Measurements from ENCODE around the gene MAP3K10.

Gene MAP3K10

GRCh38 chr19:40174092-40174491 is 17.1 kb upstream of the MAP3K10 start:
- no peak for DNase-seq (ENCODE audit: low read depth)

- no peak for DNase-seq (ENCODE audit: low read depth)
Measured at GRCh38 chr19:40175820-40176219, 15.4 kb upstream of the MAP3K10 start.

GRCh38 chr19:40177286-40178070 is 13.7 kb upstream of the MAP3K10 start:
- DNase-seq (ENCODE audit: low read depth) = no peak

GRCh38 chr19:40178756-40179155 is 12.5 kb upstream of the MAP3K10 start:
- DNase-seq (ENCODE audit: low read depth) = no peak

DNA sequence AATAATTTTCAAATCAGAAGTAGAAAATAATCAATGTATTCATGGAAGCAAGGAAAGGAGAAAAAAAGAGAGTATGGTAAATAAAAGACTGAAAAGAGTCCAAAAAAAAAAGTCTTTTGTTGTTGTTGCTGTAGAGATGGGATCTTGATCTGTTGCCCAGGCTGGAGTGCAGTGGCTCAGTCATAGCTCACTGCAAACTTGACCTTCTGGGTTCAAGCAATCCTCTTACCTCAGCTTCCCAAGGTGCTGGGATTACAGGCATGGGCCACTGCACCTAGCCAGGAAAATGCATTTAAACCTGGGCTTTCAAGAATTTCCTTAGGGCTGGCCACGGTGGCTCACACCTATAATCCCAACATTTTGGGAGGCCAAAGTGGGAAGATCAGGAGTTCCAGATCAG is 7.0 kb upstream of the MAP3K10 start:
- no peak for DNase-seq (ENCODE audit: low read depth)

GRCh38 chr19:40191836-40192646 is 815 bp downstream of the MAP3K10 start:
- DNase-seq (ENCODE audit: low read depth) = no peak

GRCh38 chr19:40192758-40193586 is 1.7 kb downstream of the MAP3K10 start:
- no peak for DNase-seq (ENCODE audit: low read depth)

DNA sequence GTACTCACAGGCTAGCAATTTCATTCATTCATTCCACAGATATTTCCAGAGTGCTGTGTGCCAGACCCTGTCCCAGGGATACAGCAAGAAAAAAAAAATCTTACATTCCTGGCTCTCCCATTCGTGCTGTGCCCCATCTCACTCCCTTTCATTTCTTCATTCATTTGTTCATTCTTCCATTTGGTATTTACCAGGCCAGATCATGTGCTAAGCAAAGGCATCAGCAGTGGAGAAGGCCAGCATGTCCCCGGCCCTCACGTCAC is 2.3 kb downstream of the MAP3K10 start:
- no peak for DNase-seq (ENCODE audit: low read depth)

GRCh38 chr19:40198272-40198990 is 7.2 kb downstream of the MAP3K10 start:
- DNase-seq (ENCODE audit: low read depth) = no peak

DNA sequence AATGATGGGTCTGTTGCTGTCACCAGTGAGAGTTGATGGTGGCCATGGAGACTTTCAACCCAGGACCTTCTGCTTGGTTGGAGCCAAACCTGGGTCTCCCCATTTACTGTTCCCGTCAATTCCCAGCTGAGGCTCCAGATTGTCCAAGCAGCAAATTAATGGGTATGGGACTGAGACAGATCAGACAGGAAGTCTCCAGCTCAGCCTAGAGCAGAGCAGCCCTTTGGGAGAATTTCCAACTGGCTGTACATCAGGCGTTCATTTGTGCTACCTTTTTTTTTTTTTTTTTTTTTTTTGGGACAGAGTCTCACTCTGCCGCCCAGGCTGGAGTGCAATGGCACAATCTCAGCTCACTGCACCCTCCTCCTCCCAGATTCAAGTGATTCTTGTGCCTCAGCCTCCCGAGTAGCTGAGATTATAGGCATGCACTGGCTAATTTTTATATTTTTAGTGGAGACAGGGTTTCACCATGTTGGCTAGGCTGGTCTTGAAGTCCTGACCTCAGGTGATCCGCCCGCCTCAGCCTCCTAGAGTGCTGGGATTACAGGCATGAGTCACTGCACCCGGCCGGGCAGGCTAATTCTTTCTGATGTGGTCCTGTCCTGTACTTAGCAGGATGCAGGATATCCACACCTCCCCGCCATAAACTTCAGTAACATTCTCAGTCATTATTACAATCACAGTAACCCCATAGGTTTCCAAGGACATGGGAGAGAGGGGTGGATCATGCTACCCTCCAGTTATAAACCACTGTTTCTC is 9.3 kb downstream of the MAP3K10 start:
- DNase-seq (ENCODE audit: low read depth) = no peak

DNA sequence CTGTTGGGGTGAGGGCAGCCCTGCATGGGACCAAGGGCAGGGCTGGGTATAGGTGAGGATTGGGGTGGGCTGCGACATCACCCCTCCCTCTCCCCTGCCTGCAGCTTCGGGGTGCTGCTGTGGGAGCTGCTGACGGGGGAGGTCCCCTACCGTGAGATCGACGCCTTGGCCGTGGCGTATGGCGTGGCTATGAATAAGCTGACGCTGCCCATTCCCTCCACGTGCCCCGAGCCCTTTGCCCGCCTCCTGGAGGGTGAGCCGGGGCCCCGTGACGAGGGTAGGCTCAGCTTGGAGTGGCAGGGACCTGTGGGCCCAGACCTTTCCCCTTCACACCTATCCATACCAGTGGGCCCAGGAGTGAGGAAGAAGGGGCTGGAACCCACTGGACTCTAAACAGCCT is 13.2 kb downstream of the MAP3K10 start:
- no peak for DNase-seq (ENCODE audit: low read depth)

DNA sequence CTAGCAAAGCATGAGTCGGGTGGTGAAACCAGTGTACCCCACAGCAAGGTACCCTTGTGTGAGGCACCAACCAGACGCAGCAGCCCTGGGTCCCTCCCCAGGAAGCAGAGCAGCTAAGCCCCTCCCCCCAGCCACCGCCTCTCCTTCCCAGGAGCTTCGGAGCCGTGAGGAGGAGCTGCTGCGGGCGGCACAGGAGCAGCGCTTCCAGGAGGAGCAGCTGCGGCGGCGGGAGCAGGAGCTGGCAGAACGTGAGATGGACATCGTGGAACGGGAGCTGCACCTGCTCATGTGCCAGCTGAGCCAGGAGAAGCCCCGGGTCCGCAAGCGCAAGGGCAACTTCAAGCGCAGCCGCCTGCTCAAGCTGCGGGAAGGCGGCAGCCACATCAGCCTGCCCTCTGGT is 14.5 kb downstream of the MAP3K10 start:
- DNase-seq (ENCODE audit: low read depth) = no peak

- DNase-seq (ENCODE audit: low read depth) = no peak
Measured at GRCh38 chr19:40208602-40209001, 17.4 kb downstream of the MAP3K10 start.

DNA sequence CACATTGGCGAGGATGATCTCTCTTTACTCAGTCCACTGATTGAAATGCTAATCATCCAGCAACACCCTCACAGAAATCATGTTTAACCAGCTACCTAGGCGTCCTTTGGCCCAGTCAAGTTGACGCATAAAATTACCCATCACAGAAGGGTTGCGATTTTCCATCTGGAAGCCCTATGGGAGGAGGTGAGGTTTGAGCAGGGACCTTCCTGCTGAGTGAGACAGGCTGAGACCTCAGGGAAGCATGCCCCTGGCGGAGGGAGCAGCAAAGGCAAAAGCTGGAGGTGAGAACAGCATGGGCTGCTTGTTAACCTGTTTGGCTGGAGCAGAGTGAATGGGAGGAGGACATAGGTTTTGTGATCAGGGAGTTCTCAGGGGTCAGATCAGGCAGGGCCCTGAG is 19.7 kb downstream of the MAP3K10 start:
- no peak for DNase-seq (ENCODE audit: low read depth)

- no peak for DNase-seq (ENCODE audit: low read depth)
Measured at GRCh38 chr19:40213251-40213829, 22.1 kb downstream of the MAP3K10 start.

GRCh38 chr19:40213882-40214570 is 22.8 kb downstream of the MAP3K10 start:
- no peak for DNase-seq (ENCODE audit: low read depth)

DNA sequence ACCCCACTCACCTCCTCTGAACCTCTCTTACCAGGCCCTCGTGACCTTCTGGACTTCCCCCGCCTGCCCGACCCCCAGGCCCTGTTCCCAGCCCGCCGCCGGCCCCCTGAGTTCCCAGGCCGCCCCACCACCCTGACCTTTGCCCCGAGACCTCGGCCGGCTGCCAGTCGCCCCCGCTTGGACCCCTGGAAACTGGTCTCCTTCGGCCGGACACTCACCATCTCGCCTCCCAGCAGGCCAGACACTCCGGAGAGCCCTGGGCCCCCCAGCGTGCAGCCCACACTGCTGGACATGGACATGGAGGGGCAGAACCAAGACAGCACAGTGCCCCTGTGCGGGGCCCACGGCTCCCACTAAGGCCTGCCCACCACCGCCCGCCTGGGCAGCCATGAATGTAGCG is 23.7 kb downstream of the MAP3K10 start:
- DNase-seq (ENCODE audit: low read depth) = no peak

GRCh38 chr19:40216013-40216776 is 25.0 kb downstream of the MAP3K10 start:
- DNase-seq (ENCODE audit: low read depth) = no peak

- DNase-seq (ENCODE audit: low read depth) = no peak
Measured at GRCh38 chr19:40216777-40217026, 25.5 kb downstream of the MAP3K10 start.
